Retinal pigment epithelial cell (primary cell): Measurements from ENCODE around the gene TMC7.

Experiments
- DNase-seq: peaks from one replicate; pipeline ENCODE4 v3.0.0-alpha.2; 2010; ENCODE audit warnings: low read depth
- H3K4me3 ChIP-seq: 2 replicates; pipeline ENCODE4 v1.5.1; 2011; ENCODE audit warnings: mild to moderate bottlenecking, low read length, control low read depth, moderate library complexity
- TF ChIP-seq, protein P1 (sequence below): conservative IDR thresholded peaks from 2 replicates; pipeline ENCODE4 v1.5.1; 2011; ENCODE audit warnings: low read depth, low read length, control low read depth, inconsistent platforms

TMC7 gene

DNA sequence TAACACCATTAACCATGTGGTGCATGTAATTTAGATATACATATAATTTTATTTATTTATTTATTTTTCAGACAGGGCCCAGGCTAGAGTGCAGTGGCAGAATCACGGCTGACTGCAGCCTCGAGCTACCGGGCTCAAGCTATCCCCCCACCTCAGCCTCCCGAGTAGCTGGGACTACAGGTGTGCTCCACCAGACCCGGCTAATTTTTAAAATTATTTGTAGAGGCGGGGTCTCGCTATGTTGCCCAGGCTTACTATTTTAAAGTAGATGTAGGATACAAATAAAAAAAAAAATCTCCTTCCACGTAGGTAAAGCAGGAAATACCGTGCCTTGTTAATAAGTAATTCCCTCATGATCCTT is 83.2 kb downstream of the TMC7 start:
- no peak for DNase-seq
- TF ChIP-seq, protein P1, sequence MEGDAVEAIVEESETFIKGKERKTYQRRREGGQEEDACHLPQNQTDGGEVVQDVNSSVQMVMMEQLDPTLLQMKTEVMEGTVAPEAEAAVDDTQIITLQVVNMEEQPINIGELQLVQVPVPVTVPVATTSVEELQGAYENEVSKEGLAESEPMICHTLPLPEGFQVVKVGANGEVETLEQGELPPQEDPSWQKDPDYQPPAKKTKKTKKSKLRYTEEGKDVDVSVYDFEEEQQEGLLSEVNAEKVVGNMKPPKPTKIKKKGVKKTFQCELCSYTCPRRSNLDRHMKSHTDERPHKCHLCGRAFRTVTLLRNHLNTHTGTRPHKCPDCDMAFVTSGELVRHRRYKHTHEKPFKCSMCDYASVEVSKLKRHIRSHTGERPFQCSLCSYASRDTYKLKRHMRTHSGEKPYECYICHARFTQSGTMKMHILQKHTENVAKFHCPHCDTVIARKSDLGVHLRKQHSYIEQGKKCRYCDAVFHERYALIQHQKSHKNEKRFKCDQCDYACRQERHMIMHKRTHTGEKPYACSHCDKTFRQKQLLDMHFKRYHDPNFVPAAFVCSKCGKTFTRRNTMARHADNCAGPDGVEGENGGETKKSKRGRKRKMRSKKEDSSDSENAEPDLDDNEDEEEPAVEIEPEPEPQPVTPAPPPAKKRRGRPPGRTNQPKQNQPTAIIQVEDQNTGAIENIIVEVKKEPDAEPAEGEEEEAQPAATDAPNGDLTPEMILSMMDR = no peak
- peak overlapping the region; percentile 30 for H3K4me3 ChIP-seq

DNA sequence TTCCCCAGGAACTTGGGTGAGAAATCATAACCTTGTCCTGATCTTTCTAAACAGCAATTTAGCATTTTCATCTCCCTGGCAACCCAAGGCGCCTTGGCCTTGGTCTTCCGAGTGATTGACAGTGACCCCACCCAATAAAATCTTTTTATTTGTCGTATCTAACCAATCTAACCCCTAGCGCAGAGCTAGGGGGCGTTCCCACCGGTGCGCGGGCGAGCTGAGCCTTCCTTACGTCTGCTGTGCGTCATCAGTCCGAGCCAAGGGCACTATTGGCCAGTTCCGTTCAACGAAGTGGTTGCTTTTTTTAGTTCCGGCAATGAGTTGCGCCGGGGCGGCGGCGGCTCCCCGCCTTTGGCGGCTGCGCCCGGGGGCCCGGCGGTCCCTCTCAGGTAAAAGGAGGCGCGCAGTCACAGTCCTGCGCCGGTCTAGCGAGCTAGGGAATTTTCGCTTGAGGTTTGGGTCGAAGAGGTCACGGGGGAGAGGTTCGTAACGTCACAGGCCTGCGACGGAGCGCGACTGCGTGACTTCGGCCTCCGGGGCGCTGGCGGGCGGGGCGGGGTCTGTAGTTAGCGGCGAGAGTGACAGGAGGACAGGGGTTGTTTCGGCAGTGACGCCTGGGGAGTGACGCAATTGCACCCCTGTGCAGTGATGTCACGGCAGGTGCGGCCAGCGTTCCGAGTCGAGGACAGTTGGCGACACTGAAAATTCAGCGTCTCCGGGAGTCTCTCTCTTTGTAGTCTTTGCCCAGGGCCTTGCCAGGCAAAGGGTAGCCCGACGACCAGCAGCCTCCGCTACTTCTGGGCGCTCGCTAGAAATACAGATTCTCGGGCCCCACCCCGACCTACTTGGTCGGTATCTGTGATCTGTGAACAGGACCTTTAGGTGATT is 83.9 kb downstream of the TMC7 start, which contains the start of gene COQ7:
Gene COQ7 (plus strand): TSS at position 266 of the 888 bp plus-strand sequence. CDS start 51 bp downstream, at position 317.
- peak; percentile 100 for DNase-seq
- H3K4me3 ChIP-seq = peak within 1 kb of the TSS; percentile 72
- TF ChIP-seq, protein P1 = no peak

DNA sequence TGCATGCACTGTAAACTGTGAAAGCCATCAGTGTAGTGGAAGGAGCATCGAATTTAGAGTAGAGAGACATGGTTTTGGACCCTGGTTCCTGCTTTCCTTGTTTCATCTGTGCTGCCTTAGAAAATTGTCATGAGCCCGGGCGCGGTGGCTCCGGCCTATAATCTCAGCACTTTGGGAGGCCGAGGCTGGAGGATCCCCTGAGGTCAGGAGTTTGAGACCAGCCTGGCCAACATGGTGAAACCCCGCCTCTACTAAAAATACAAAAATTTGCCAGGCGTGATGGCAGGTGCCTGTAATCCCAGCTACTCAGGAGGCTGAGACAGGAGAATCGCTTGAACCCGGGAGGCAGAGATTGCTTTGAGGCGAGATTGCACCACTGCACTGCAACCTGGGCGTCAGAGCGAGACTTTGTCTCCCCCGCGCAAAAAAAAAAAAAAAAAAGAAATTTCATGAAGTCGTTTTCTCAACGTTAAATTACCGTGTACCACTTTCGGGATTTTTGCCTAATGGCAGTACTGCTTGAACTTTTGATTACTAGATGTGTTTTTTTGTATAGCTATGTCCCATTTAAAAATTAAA is 84.6 kb downstream of the TMC7 start:
- TF ChIP-seq, protein P1 = no peak
- H3K4me3 ChIP-seq = peak overlapping the region; percentile 72
- no peak for DNase-seq

DNA sequence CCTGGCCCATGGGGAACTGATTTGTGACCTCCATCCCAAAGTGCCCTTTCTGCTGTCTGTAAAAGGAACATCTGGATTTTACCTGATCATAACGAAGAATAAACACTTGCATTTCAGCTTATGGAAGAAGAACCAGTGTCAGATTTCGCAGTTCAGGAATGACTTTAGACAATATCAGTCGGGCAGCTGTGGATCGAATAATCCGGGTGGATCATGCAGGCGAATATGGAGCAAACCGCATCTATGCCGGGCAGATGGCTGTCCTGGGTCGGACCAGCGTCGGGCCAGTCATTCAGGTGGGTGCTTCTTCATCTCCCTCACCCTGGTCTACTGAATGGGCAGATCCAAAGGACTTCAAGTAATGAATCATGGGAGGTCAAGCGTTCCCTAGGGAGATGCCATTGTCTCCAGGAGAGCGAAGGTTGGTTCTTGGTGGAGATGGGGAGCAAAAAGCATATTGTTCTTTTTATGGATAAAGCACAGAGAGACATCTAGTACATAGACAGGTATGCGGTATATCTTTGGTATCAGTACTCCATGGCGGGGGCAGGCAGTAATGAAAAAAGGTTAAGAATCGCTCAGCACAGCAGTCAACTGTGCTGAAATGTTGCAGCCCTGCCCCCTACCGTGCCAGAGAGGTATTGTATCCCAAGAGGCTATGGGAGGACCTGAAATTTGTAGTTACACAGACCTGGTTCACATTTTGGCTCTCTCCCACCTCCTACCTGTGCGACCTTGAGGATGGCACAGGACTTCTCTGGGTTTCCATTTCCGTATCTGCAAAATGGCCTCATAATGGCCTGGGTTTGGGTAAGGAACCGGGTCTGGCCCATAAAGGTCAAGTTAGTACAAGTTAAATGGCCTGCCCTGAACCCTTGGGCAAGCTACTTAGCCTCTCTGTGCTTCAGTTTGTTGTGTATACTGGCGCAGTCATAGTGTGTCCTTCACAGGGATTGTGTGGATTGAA is 88.4 kb downstream of the TMC7 start:
- DNase-seq = no peak
- TF ChIP-seq, protein P1 = peak; percentile 86
- no peak overlapping the region for H3K4me3 ChIP-seq

DNA sequence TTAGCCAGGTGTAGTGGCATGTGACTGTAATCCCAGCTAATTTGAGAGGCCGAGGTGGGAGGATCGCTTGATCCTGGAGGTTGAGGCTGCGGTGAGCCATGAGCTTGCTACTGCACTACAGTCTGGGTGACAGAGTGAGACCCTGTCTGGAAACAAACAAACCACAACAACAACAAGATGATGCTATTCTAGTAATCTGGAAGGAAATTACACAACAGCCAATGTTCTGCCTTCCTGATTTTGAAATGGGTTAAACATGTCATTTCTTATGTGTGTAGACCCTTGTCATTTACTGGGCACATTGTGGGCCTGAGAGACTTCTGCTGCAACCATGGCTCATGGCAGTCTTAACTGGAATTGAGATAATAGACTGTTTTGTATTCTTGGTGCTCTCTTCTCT is 89.6 kb downstream of the TMC7 start:
- TF ChIP-seq, protein P1 = no peak
- no peak for DNase-seq
- no peak overlapping the region for H3K4me3 ChIP-seq

DNA sequence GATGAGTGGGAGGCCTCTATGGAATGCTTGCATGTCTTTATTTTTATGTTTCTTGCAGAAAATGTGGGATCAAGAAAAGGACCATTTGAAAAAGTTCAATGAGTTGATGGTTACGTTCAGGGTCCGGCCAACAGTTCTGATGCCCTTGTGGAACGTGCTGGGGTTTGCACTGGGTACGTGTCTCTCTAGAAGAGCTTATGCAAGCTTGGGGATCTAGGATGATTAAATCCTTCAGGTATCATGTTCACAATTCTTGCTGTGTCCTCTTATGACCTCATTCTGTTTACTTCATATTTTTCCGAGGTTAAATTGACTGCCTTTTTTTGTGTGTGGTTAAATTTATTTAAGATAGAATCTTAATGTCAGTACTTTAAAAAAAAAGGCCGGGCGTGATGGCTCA is 90.1 kb downstream of the TMC7 start:
- H3K4me3 ChIP-seq = no peak overlapping the region
- no peak for DNase-seq
- TF ChIP-seq, protein P1 = no peak
